ENCODE measurements around the gene BIRC3. TPM values are rescaled to one million over a fixed set of nuclear protein-coding genes. Genes with fewer than 3 reads are reported as not detected.

BIRC3 gene
- total RNA-seq, 4 donors from 2014 or later: 2.2 to 57.8 (median 53.0) TPM

DNA sequence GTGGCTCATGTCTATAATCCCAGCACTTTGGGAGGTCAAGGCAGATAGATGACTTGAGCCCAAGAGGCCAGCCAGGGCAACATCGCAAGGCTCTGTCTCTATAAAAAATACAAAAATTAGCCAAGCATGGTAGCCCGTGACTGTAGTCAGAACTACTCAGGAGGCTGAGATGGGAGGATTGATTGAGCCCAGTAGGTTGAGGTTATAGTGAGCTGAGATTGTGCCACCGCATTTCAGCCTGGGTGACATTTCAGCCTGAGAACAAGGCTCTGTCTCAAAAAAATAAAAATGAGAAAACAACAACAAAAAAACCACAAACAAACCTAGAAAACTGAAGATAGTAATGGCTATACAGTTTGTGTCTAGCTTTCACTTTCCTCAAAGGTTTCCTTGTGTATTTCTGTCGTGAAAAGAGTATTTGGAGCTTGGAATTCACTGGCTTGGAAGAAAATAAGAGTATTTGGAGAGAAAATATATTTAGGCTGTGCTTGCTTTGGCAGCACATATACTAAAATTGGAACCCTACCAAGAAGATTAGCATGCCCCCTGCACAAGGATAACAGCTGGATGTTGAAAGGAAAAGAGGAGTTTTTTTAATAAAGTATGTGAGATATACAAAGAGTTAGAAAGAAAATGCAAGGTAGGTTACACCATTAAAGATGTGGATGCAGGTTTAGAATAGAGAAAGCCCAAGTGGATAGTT lies 3.9 kb upstream of the BIRC3 start:
- no peak for DNase-seq
- in situ Hi-C loops (cut with MboI; ENCODE audit: low pct_ligation_motif_present in 1 of 4, low pct_unique_long_range_greater_than_20kb in 1 of 4, low sequenced_read_pairs in 3 of 4): no loop called here
- 53 to 60% methylated on average over 4 of the region's 4 CpGs for WGBS, 2 donors (ENCODE audit: low coverage in 1 of 2)
- intact Hi-C loops (cut with DNase I; ENCODE audit: low total_unique reads): no loop called here
- H3K27ac ChIP-seq: peak overlapping the region; percentile 55 to 78 (median 69)
- no peak for TF ChIP-seq EP300 (IDR thresholded peaks at IDR 0.05; ENCODE audit: low read depth)
- H3K4me1 ChIP-seq: peaks cover 14 to 51% (median 36%) of the 10 kb centered on the region in 4 donors
- H3K27me3 ChIP-seq: no peaks in the 10 kb centered on the region
- peak overlapping the region in 1 of 4 donors; percentile 8 for H3K4me3 ChIP-seq
- H3K36me3 ChIP-seq: no peaks in the 10 kb centered on the region
- no peaks in the 10 kb centered on the region for H3K9me3 ChIP-seq

DNA sequence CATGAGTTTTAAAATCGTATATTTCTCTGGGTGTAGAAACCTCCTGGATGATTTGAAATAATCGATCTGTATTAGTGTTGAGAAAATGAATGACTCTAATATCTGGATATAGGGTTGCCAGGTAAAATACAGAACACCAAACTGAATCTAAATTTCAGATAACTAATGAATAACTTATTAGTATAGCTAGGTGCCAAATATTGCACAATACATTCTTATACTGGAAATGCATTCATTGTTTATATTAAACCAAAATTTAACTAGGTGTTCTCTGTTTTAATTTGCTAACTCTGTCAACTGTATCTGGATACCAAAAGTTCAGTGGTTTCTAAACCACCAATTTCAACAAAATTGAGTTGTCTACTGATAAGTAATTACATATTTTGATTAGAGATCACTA lies 2.5 kb upstream of the BIRC3 start:
- WGBS, 2 donors (ENCODE audit: low coverage in 1 of 2): 77 to 83% methylated on average over 2 of the region's 2 CpGs
- Histone ChIP-seq H3K36me3 (no peaks in the 10 kb centered on the region), H3K9me3 (no peaks in the 10 kb centered on the region), H3K27me3 (no peaks in the 10 kb centered on the region), H3K27ac (peak overlapping the region in 1 of 4 donors; percentile 78), H3K4me3 (no peak overlapping the region), H3K4me1 (peaks cover 14 to 59% (median 38%) of the 10 kb centered on the region in 4 donors)
- in situ Hi-C loops (cut with MboI; ENCODE audit: low pct_ligation_motif_present in 1 of 4, low pct_unique_long_range_greater_than_20kb in 1 of 4, low sequenced_read_pairs in 3 of 4) (no loop called here), intact Hi-C loops (cut with DNase I; ENCODE audit: low total_unique reads) (no loop called here)
- DNase-seq: no peak
- no peak for TF ChIP-seq POLR2A (IDR thresholded peaks at IDR 0.05)
- TF ChIP-seq EP300 (IDR thresholded peaks at IDR 0.05; ENCODE audit: low read depth): no peak
- TF ChIP-seq POLR2AphosphoS5 (IDR thresholded peaks at IDR 0.05): no peak
- TF ChIP-seq, protein P1, sequence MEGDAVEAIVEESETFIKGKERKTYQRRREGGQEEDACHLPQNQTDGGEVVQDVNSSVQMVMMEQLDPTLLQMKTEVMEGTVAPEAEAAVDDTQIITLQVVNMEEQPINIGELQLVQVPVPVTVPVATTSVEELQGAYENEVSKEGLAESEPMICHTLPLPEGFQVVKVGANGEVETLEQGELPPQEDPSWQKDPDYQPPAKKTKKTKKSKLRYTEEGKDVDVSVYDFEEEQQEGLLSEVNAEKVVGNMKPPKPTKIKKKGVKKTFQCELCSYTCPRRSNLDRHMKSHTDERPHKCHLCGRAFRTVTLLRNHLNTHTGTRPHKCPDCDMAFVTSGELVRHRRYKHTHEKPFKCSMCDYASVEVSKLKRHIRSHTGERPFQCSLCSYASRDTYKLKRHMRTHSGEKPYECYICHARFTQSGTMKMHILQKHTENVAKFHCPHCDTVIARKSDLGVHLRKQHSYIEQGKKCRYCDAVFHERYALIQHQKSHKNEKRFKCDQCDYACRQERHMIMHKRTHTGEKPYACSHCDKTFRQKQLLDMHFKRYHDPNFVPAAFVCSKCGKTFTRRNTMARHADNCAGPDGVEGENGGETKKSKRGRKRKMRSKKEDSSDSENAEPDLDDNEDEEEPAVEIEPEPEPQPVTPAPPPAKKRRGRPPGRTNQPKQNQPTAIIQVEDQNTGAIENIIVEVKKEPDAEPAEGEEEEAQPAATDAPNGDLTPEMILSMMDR (IDR thresholded peaks at IDR 0.05): no peak

GRCh38 chr11:102316346-102316904 lies 859 bp upstream of the BIRC3 start:
- TF ChIP-seq POLR2A (IDR thresholded peaks at IDR 0.05) (no peak), EP300 (IDR thresholded peaks at IDR 0.05; ENCODE audit: low read depth) (no peak), POLR2AphosphoS5 (IDR thresholded peaks at IDR 0.05) (no peak)
- TF ChIP-seq, protein P1 (IDR thresholded peaks at IDR 0.05): no peak
- Histone ChIP-seq H3K27ac (peak overlapping the region; percentile 84 to 89 (median 87)), H3K4me1 (peaks cover 14 to 74% (median 38%) of the 10 kb centered on the region in 4 donors), H3K4me3 (no peak overlapping the region), H3K27me3 (no peaks in the 10 kb centered on the region), H3K36me3 (no peaks in the 10 kb centered on the region), H3K9me3 (no peaks in the 10 kb centered on the region)
- in situ Hi-C loops (cut with MboI; ENCODE audit: low pct_ligation_motif_present in 1 of 4, low pct_unique_long_range_greater_than_20kb in 1 of 4, low sequenced_read_pairs in 3 of 4) (no loop called here), intact Hi-C loops (cut with DNase I; ENCODE audit: low total_unique reads) (no loop called here)
- DNase-seq: no peak
- 31 to 41% methylated on average over 2 to 4 of the region's 4 CpGs for WGBS, 2 donors (ENCODE audit: low coverage in 1 of 2)

- in situ Hi-C loops (cut with MboI; ENCODE audit: low pct_ligation_motif_present in 1 of 4, low pct_unique_long_range_greater_than_20kb in 1 of 4, low sequenced_read_pairs in 3 of 4): no loop called here
- H3K4me1 ChIP-seq: peaks cover 7 to 72% (median 30%) of the 10 kb centered on the region in 4 donors
- TF ChIP-seq, protein P1 (IDR thresholded peaks at IDR 0.05): no peak
- TF ChIP-seq POLR2A (IDR thresholded peaks at IDR 0.05): no peak
- no peak for TF ChIP-seq POLR2AphosphoS5 (IDR thresholded peaks at IDR 0.05)
- no peak for TF ChIP-seq EP300 (IDR thresholded peaks at IDR 0.05; ENCODE audit: low read depth)
- WGBS, 2 donors (ENCODE audit: low coverage in 1 of 2): 8 to 20% methylated on average over 6 to 7 of the region's 7 CpGs
- H3K9me3 ChIP-seq: no peaks in the 10 kb centered on the region
- peak overlapping the region; percentile 31 to 65 (median 48) for H3K4me3 ChIP-seq
- no peaks in the 10 kb centered on the region for H3K27me3 ChIP-seq
- intact Hi-C loops (cut with DNase I; ENCODE audit: low total_unique reads): no loop called here
- H3K27ac ChIP-seq: peak overlapping the region; percentile 84 to 89 (median 87)
- H3K36me3 ChIP-seq: no peaks in the 10 kb centered on the region
- DNase-seq: no peak
Observed at GRCh38 chr11:102317768-102318103, 452 bp downstream of the BIRC3 start.

All from transverse colon (tissue), 4 donors.